ENCODE data around the gene HAL. TPM values are rescaled to one million over a fixed set of nuclear protein-coding genes. Genes with fewer than 3 reads are reported as not detected.
"Not testable (repeated sequence)": the region's sequence is repeated elsewhere in the genome, so short reads cannot be mapped to it uniquely, and the experiment has no call there.

HAL gene
- total RNA-seq, 2 donors from 2014 or later = 0.29 to 1.2 TPM

GRCh38 chr12:95980437-95980836, 15.7 kb downstream of the HAL start:
- no peak for DNase-seq (ENCODE audit: low spot score)
- intact Hi-C loops (cut with DNase I) = no loop called here

GRCh38 chr12:95978774-95979173, 17.4 kb downstream of the HAL start:
- DNase-seq (ENCODE audit: low spot score) = no peak
- intact Hi-C loops (cut with DNase I) = no loop called here

- no peak for DNase-seq (ENCODE audit: low spot score)
- intact Hi-C loops (cut with DNase I) = no loop called here
Observed at GRCh38 chr12:95978351-95978750, 17.8 kb downstream of the HAL start.

- intact Hi-C loops (cut with DNase I) = no loop called here
Observed at GRCh38 chr12:95977764-95978305, 18.3 kb downstream of the HAL start.

GRCh38 chr12:95976416-95976832, 19.7 kb downstream of the HAL start:
- intact Hi-C loops (cut with DNase I) = no loop called here
- no peak for DNase-seq (ENCODE audit: low spot score)

More at GRCh38 chr12:95977764-95978305, 18.3 kb downstream of the HAL start:
- DNase-seq (ENCODE audit: low spot score) = no peak

- intact Hi-C loops (cut with DNase I) = no loop called here
- no peak for DNase-seq (ENCODE audit: low spot score)
Observed at GRCh38 chr12:95975491-95975890, 20.7 kb downstream of the HAL start.

- DNase-seq (ENCODE audit: low spot score) = no peak
- intact Hi-C loops (cut with DNase I) = no loop called here
Observed at GRCh38 chr12:95974358-95974757, 21.8 kb downstream of the HAL start.

DNA sequence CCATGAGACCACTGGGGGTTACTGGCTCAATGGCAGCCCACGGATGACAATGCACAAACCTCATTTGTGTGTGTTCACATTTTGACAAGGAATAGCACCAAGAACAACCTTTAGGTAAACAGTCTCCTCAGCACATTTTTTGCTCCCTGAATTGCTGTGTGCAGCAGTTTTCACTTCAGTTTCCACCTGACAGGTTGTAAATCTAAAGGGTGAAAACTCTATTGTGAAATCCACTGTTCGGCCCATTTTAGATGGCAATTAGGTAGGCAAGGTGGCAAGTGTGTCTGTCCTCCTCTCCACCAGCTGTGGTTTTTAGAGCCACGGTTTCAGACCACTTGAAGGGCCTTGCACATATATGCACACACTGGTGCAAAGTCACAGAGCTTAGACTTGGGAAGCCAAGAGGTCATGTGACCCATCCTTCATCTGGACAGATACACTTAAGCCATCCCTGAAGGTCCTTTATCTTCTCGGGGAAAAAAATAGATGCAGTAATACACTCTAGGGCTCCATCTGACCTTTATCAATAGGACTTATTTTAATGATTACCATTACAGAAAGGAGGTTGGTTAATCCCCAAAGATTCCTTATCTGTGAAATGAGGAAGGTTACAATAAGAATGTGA, 23.2 kb downstream of the HAL start:
- intact Hi-C loops (cut with DNase I) = no loop called here
- no peak for DNase-seq (ENCODE audit: low spot score)

DNA sequence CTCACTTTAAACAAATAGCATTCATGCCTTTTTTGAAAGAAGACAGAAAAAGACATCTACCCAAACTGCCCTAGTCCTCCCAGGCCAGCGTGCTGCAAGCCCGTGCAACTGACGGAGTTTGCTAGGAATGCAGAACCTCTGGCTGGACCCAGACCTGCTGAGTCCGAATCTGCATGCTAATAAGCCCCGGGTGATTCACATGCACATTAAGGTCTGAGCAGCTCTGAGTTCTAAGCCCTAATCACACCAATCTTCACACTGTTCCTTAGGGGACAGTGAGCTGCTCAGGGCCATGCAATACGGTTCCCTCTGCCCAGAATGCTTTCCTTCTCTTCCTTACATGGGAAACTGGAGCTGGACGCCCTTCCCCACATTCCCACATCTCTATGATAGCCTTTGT, 25.2 kb downstream of the HAL start:
- intact Hi-C loops (cut with DNase I) = no loop called here
- DNase-seq (ENCODE audit: low spot score) = no peak

DNA sequence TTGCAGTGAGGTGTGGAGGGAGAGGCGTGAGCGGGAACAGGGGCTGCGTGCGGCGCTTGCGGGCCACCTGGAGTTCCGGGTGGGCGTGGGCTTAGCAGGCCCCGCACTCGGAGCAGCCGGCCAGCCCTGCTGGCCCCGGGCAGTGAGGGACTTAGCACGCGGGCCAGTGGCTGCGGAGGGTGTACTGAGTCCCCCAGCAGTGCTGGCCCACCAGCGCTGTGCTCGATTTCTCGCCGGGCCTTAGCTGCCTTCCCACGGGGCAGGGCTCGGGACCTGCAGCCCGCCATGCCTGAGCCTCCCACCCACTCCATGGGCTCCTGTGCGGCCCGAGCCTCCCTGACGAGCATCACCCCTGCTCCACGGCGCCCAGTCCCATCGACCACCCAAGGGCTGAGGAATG, 27.0 kb downstream of the HAL start:
- intact Hi-C loops (cut with DNase I) = not testable (repeated sequence)

DNA sequence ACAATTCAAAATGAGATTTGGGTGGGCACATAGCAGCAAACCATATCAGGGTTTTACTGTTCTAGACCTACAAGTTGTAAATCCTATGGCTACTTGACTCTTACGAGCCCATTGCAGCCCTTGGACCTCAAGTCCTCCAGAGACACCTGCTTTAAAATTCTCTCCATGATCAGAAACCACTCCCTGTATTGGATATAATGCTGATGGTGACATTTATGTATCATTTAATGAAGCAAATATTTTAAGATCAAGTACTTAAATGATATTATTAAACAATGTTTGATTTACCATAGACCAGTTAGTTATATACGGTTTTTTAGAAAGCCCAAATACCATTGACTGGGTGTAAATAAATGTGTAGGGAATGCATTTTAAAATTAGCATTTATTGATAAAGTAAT, 28.8 kb downstream of the HAL start:
- intact Hi-C loops (cut with DNase I) = no loop called here
- DNase-seq (ENCODE audit: low spot score) = no peak

More for the DNA sequence above, 27.0 kb downstream of the HAL start:
- not testable (repeated sequence) for DNase-seq (ENCODE audit: low spot score)

GRCh38 chr12:95966287-95966870, 29.8 kb downstream of the HAL start:
- DNase-seq (ENCODE audit: low spot score) = no peak
- intact Hi-C loops (cut with DNase I) = no loop called here

DNA sequence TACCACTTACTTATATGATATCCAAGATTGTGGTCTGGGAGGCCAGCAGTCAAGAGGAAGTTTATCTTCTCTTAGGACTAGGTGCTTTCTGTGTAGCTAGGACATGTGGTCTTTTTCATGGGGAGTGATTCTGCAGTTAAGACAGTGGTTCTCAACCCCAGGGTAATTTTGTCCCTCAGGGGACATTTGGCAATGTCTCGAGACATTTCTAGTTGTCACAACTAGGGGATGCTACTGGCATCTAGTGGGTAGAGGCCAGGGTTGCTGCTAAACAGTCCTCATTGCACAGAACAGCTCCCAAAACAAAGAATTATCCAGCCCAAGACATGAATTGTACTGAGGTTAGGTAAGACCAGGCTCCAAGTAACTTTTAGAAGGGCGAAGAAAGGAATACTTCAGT, 33.0 kb downstream of the HAL start:
- DNase-seq (ENCODE audit: low spot score) = no peak
- intact Hi-C loops (cut with DNase I) = no loop called here

DNA sequence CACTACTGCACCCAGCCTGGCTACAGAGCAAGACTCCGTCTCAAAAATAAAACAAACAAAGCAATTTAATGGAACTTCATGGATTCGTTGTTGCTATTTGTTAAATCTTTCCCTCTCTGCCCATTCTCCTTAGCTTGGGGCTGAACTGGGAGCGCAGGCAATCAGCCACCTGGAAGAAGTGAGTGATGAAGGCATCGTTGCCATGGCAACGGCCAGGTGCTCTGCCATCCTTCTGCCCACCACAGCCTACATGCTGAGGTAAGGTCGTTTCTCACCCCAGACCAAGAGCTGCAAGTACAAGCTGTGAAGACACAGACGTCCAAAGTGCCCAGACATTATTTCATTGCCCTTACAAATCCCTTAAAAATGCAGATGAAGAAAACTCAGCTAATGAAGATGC, 33.9 kb downstream of the HAL start:
- intact Hi-C loops (cut with DNase I) = no loop called here
- no peak for DNase-seq (ENCODE audit: low spot score)

GRCh38 chr12:95960241-95960640, 35.9 kb downstream of the HAL start:
- intact Hi-C loops (cut with DNase I) = no loop called here
- DNase-seq (ENCODE audit: low spot score) = no peak

DNA sequence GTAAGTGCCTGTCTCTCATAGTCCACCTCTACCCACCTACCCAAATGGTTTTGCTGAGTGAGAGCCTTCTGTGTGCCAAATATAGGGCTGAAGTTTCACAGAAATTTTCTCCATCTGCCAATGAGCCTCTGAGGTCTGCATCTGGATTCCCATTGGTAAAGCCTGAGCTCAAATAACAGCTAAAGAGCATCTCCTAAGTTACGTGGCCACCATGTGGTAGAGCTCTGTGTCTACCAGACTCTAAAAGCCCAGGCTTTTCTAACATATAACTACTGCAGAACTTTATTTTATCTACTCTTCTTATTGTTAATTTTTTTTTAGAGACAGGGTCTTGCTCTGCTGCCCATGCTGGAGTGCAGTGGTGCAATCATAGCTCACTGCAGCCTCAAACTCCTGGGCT, 37.0 kb downstream of the HAL start:
- DNase-seq (ENCODE audit: low spot score) = no peak
- intact Hi-C loops (cut with DNase I) = no loop called here

- no peak for DNase-seq (ENCODE audit: low spot score)
- intact Hi-C loops (cut with DNase I) = no loop called here
Observed at GRCh38 chr12:95956557-95957145, 39.5 kb downstream of the HAL start.

- DNase-seq (ENCODE audit: low spot score) = no peak
- intact Hi-C loops (cut with DNase I) = no loop called here
Observed at GRCh38 chr12:95955549-95956159, 40.5 kb downstream of the HAL start.

DNA sequence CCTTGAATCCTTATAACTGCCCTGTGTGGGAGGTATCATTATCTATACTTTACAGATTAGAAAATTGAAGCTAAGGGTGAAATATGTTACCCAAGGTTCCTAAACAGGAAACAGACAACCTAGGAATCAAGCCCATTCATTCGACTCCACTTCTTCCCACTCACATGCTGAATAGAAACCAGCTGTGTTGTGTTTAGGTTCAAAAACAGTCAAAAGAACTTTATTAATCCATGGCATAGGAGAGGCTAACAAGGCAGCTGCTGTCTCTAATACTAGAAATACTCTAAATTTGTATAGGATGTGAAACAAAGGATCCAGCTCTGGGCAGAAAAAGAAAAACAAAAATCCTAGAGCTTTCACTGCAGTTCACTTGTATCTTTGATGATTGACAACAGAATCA, 43.1 kb downstream of the HAL start:
- DNase-seq (ENCODE audit: low spot score) = no peak
- intact Hi-C loops (cut with DNase I) = no loop called here

DNA sequence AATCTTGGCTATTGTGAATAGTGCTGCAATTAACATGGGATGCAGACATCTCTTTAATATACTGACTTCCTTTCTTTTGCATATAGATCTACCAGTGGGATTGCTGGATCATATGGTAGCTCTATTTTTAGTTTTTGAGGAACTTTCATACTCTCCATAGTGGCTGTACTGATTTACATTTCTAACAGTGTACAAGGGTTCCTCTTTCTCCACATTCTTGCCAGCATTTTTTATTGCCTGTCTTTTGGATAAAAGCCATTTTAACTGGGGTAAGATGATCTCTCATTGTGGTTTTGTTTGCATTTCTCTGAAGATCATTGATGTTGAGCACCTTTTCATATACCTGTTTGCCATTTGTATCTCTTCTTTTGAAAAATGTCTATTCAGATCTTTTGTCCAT, 44.6 kb downstream of the HAL start:
- no peak for DNase-seq (ENCODE audit: low spot score)
- intact Hi-C loops (cut with DNase I) = no loop called here

All from posterior vena cava (tissue), 2 donors.